Stimulated activated naive B cell treated with anti-CD40 and anti-IgM and Interleukin-4, amounts not matched to agents 10 μg/mL and 1 μg/mL and 100 μg/mL, for 72 hours (primary cell): Measurements from ENCODE around the gene OR13C8.
"Not testable (repeated sequence)": the region's sequence is repeated elsewhere in the genome, so short reads cannot be mapped to it uniquely, and the experiment has no call there.

Source experiments
- ATAC-seq, 2 donors: fragments of 150-1000 bp; cut with Tn5 transposase; replicated peaks; 2 replicates each; pipeline ENCODE4 v1.10.0; 2021; ENCODE audit warnings: moderate library complexity in 1 of 2
- DNase-seq: peaks from one replicate; pipeline ENCODE4 v3.0.0; 2021
- H3K27ac Mint-ChIP-seq: one replicate; pipeline ENCODE4 v1.8.0; 2022; ENCODE audit warnings: mild to moderate bottlenecking, mixed read lengths
- H3K27me3 Mint-ChIP-seq, 2 donors: one replicate each; pipeline ENCODE4 v1.8.0; 2022; ENCODE audit warnings: mixed read lengths in 2 of 2
- H3K36me3 Mint-ChIP-seq, 2 donors: one replicate each; pipeline ENCODE4 v1.8.0; 2022; ENCODE audit warnings: mixed read lengths in 2 of 2, mild to moderate bottlenecking in 1 of 2
- H3K4me1 Mint-ChIP-seq, 2 donors: one replicate each; pipeline ENCODE4 v1.8.0; 2022; ENCODE audit warnings: mixed read lengths in 2 of 2, mild to moderate bottlenecking in 1 of 2
- H3K4me3 Mint-ChIP-seq, 2 donors: one replicate each; pipeline ENCODE4 v1.8.0; 2022; ENCODE audit warnings: mild to moderate bottlenecking in 2 of 2, mixed read lengths in 2 of 2, moderate library complexity in 1 of 2
- H3K9me3 Mint-ChIP-seq, 2 donors: one replicate each; pipeline ENCODE4 v1.8.0; 2022; ENCODE audit warnings: mixed read lengths in 2 of 2, mild to moderate bottlenecking in 1 of 2

The OR13C8 gene

GRCh38 chr9:104586496-104587180 lies 17.7 kb downstream of the OR13C8 start:
- H3K9me3 Mint-ChIP-seq, result no peaks in the 10 kb centered on the region
- H3K36me3 Mint-ChIP-seq, result no peaks in the 10 kb centered on the region
- no peaks in the 10 kb centered on the region for H3K4me1 Mint-ChIP-seq
- no peak overlapping the region for H3K27ac Mint-ChIP-seq
- H3K4me3 Mint-ChIP-seq, result no peak overlapping the region
- ATAC-seq, result no peak
- H3K27me3 Mint-ChIP-seq, result no peaks in the 10 kb centered on the region
- DNase-seq, result no peak

GRCh38 chr9:104589626-104590025 lies 20.7 kb downstream of the OR13C8 start:
- no peak for DNase-seq
- Mint-ChIP-seq H3K36me3 (no peaks in the 10 kb centered on the region), H3K4me1 (no peaks in the 10 kb centered on the region), H3K9me3 (peaks cover 6 to 9% of the 10 kb centered on the region in 2 donors), H3K4me3 (no peak overlapping the region), H3K27ac (no peak overlapping the region), H3K27me3 (no peaks in the 10 kb centered on the region)
- ATAC-seq, result no peak

GRCh38 chr9:104598749-104599148 lies 29.8 kb downstream of the OR13C8 start:
- DNase-seq, H3K4me3 Mint-ChIP-seq, ATAC-seq, H3K36me3 Mint-ChIP-seq, H3K27ac Mint-ChIP-seq, H3K9me3 Mint-ChIP-seq, H3K4me1 Mint-ChIP-seq, H3K27me3 Mint-ChIP-seq: not testable (repeated sequence)

GRCh38 chr9:104599313-104599712 lies 30.3 kb downstream of the OR13C8 start, which contains the start of gene OR13C5:
Gene OR13C5 (minus strand): TSS chr9:104599413. CDS start chr9:104599413, 0 bp downstream.
- H3K9me3 Mint-ChIP-seq, H3K36me3 Mint-ChIP-seq, H3K27me3 Mint-ChIP-seq, DNase-seq, H3K4me1 Mint-ChIP-seq, ATAC-seq, H3K4me3 Mint-ChIP-seq, H3K27ac Mint-ChIP-seq: not testable (repeated sequence)

GRCh38 chr9:104604801-104605200 lies 35.8 kb downstream of the OR13C8 start:
- Mint-ChIP-seq H3K9me3 (no peaks in the 10 kb centered on the region), H3K27me3 (no peaks in the 10 kb centered on the region), H3K4me3 (no peak overlapping the region), H3K4me1 (no peaks in the 10 kb centered on the region), H3K27ac (no peak overlapping the region), H3K36me3 (no peaks in the 10 kb centered on the region)
- DNase-seq, result no peak
- ATAC-seq, result no peak

- H3K4me3 Mint-ChIP-seq, H3K9me3 Mint-ChIP-seq, DNase-seq, ATAC-seq, H3K36me3 Mint-ChIP-seq, H3K4me1 Mint-ChIP-seq, H3K27ac Mint-ChIP-seq, H3K27me3 Mint-ChIP-seq: not testable (repeated sequence)
These were observed 36.6 kb downstream of the OR13C8 start, which contains the start of gene OR13C2 for GRCh38 chr9:104605527-104605926. Gene OR13C2 (minus strand): TSS chr9:104605627. CDS start chr9:104605627, 0 bp downstream.

- Mint-ChIP-seq H3K27me3 (no peaks in the 10 kb centered on the region), H3K9me3 (no peaks in the 10 kb centered on the region), H3K4me3 (no peak overlapping the region), H3K4me1 (no peaks in the 10 kb centered on the region), H3K27ac (no peak overlapping the region), H3K36me3 (no peaks in the 10 kb centered on the region)
- ATAC-seq (no peak), DNase-seq (no peak)
These were observed 37.2 kb downstream of the OR13C8 start for GRCh38 chr9:104606152-104606551.

- Mint-ChIP-seq H3K4me1 (no peaks in the 10 kb centered on the region), H3K9me3 (no peaks in the 10 kb centered on the region), H3K27ac (no peak overlapping the region), H3K27me3 (no peaks in the 10 kb centered on the region), H3K36me3 (no peaks in the 10 kb centered on the region), H3K4me3 (no peak overlapping the region)
- no peak for ATAC-seq
- no peak for DNase-seq
These were observed 39.4 kb downstream of the OR13C8 start for GRCh38 chr9:104608336-104608735.

- no peak overlapping the region for H3K4me3 Mint-ChIP-seq
- H3K27me3 Mint-ChIP-seq, result no peaks in the 10 kb centered on the region
- DNase-seq (no peak), ATAC-seq (no peak)
- H3K4me1 Mint-ChIP-seq, result no peaks in the 10 kb centered on the region
- no peaks in the 10 kb centered on the region for H3K36me3 Mint-ChIP-seq
- H3K27ac Mint-ChIP-seq, result no peak overlapping the region
- peaks cover 0 to 2% of the 10 kb centered on the region in 2 donors for H3K9me3 Mint-ChIP-seq
These were observed 42.2 kb downstream of the OR13C8 start for GRCh38 chr9:104611213-104611612.

GRCh38 chr9:104617418-104617817 lies 48.5 kb downstream of the OR13C8 start:
- ATAC-seq, result no peak
- Mint-ChIP-seq H3K27me3 (peaks cover 0 to 5% of the 10 kb centered on the region in 2 donors), H3K36me3 (no peaks in the 10 kb centered on the region), H3K4me3 (no peak overlapping the region), H3K4me1 (no peaks in the 10 kb centered on the region), H3K9me3 (peaks cover 0 to 4% of the 10 kb centered on the region in 2 donors), H3K27ac (no peak overlapping the region)
- DNase-seq, result no peak

GRCh38 chr9:104618104-104618503 lies 49.1 kb downstream of the OR13C8 start, which contains the start of gene OR13C9:
Gene OR13C9 (minus strand): TSS chr9:104618204. CDS start chr9:104618204, 0 bp downstream.
- DNase-seq (no peak), ATAC-seq (no peak)
- H3K36me3 Mint-ChIP-seq, result no peaks in the 10 kb centered on the region
- H3K27ac Mint-ChIP-seq, result no peak within 1 kb of the TSS
- H3K9me3 Mint-ChIP-seq, result peaks cover 0 to 4% of the 10 kb centered on the region in 2 donors
- H3K27me3 Mint-ChIP-seq, result peaks cover 0 to 5% of the 10 kb centered on the region in 2 donors
- no peak within 1 kb of the TSS for H3K4me3 Mint-ChIP-seq
- no peaks in the 10 kb centered on the region for H3K4me1 Mint-ChIP-seq
